HepG2 (cell line): ENCODE data around the gene GLRA1. TPM values are rescaled to one million over a fixed set of nuclear protein-coding genes. Genes with fewer than 3 reads are reported as not detected.

Experiments used
- ESRRA ChIP-seq: sonication (generic); formaldehyde crosslinking; IDR thresholded peaks from 2 replicates; pipeline ENCODE4 v1.5.1; 2020; ENCODE audit warnings: mild to moderate bottlenecking, low read depth, missing genetic modification reagents
- MAFG ChIP-seq: sonication (generic); formaldehyde crosslinking; IDR thresholded peaks from 2 replicates; pipeline ENCODE4 v1.5.1; 2020; ENCODE audit warnings: mild to moderate bottlenecking, missing genetic modification reagents
- MXI1 ChIP-seq: IDR thresholded peaks from 3 replicates; pipeline ENCODE4 v1.6.1; 2012; ENCODE audit warnings: low read depth, low read length, inconsistent platforms, borderline replicate concordance
- NFIC ChIP-seq: IDR thresholded peaks from 2 replicates; pipeline ENCODE4 v1.6.1; 2012; ENCODE audit warnings: mild to moderate bottlenecking, low read length, inconsistent platforms
- PATZ1 ChIP-seq: sonication (generic); formaldehyde crosslinking; IDR thresholded peaks from 2 replicates; pipeline ENCODE4 v1.4.0; 2020; ENCODE audit warnings: missing genetic modification reagents
- PCBP2 ChIP-seq: fragments of 200-400 bp; formaldehyde crosslinking; optimal IDR thresholded peaks from 2 replicates; pipeline ENCODE3; 2018; ENCODE audit warnings: low read length, low read depth; ENCODE audit not compliant: poor library complexity, severe bottlenecking
- RELA ChIP-seq: sonication (generic); formaldehyde crosslinking; IDR thresholded peaks from 2 replicates; pipeline ENCODE4 v1.4.0; 2020; ENCODE audit warnings: missing genetic modification reagents
- SETDB1 ChIP-seq: sonication (generic); formaldehyde crosslinking; IDR thresholded peaks from 2 replicates; pipeline ENCODE4 v1.5.1; 2020; ENCODE audit warnings: missing genetic modification reagents, mild to moderate bottlenecking, borderline replicate concordance
- SMARCC2 ChIP-seq: fragments of 450-650 bp; IDR thresholded peaks from 2 replicates; pipeline ENCODE4 v1.6.1; 2017; ENCODE audit warnings: antibody characterized with exemption, mild to moderate bottlenecking
- SOX13 ChIP-seq, 3 experiments: fragments of 450-650 bp in 1 of 3; sonication (generic) in 1 of 3; formaldehyde crosslinking in 1 of 3; IDR thresholded peaks in 2 of 3; conservative IDR thresholded peaks in 1 of 3; 2 replicates each; pipeline versions ENCODE4 v1.5.0 to v1.6.1; 2016 to 2020; ENCODE audit warnings: antibody characterized with exemption in 1 of 3, mild to moderate bottlenecking in 1 of 3, missing compliant biosample characterization in 1 of 3, missing genetic modification reagents in 1 of 3, moderate library complexity in 1 of 3
- TBX3 ChIP-seq: fragments of 450-650 bp; IDR thresholded peaks from 2 replicates; pipeline ENCODE4 v1.6.1; 2017; ENCODE audit warnings: antibody characterized with exemption, mild to moderate bottlenecking, inconsistent platforms, borderline replicate concordance
- TFDP1 ChIP-seq: IDR thresholded peaks from 2 replicates; pipeline ENCODE4 v1.6.1; 2016; ENCODE audit warnings: missing compliant biosample characterization, missing genetic modification reagents, borderline replicate concordance
- ZBTB3 ChIP-seq: sonication (generic); formaldehyde crosslinking; IDR thresholded peaks from 2 replicates; pipeline ENCODE4 v1.4.0; 2020; ENCODE audit warnings: low read depth, mild to moderate bottlenecking, moderate library complexity, missing genetic modification reagents, borderline replicate concordance
- ZBTB37 ChIP-seq: sonication (generic); formaldehyde crosslinking; IDR thresholded peaks from 2 replicates; pipeline ENCODE4 v1.4.0; 2020; ENCODE audit warnings: mild to moderate bottlenecking, missing genetic modification reagents
- ZMAT5 ChIP-seq: sonication (generic); formaldehyde crosslinking; IDR thresholded peaks from 2 replicates; pipeline ENCODE4 v1.5.0; 2020; ENCODE audit warnings: mild to moderate bottlenecking, low read depth, missing genetic modification reagents, borderline replicate concordance
- ZNF557 ChIP-seq: sonication (generic); formaldehyde crosslinking; IDR thresholded peaks from 2 replicates; pipeline ENCODE4 v1.4.0; 2020; ENCODE audit warnings: missing genetic modification reagents
- ZNF605 ChIP-seq: sonication (generic); formaldehyde crosslinking; IDR thresholded peaks from 2 replicates; pipeline ENCODE4 v1.8.0; 2022; ENCODE audit warnings: mild to moderate bottlenecking, missing genetic modification reagents
- ZNF687 ChIP-seq: sonication (generic); formaldehyde crosslinking; IDR thresholded peaks from 2 replicates; pipeline ENCODE4 v1.5.1; 2020; ENCODE audit warnings: mild to moderate bottlenecking, missing genetic modification reagents, moderate library complexity
- ZNF792 ChIP-seq: IDR thresholded peaks from 2 replicates; pipeline ENCODE4 v1.6.1; 2016
- ZSCAN29 ChIP-seq: sonication (generic); formaldehyde crosslinking; conservative IDR thresholded peaks from 2 replicates; pipeline ENCODE4 v1.4.0; 2020; ENCODE audit warnings: mild to moderate bottlenecking, missing genetic modification reagents
- polyA plus RNA-seq, 8 experiments: library from polyadenylated mRNA; depleted of rRNA in 3 of 8; stranded (reverse) in 7 of 8; unstranded in 1 of 8; fragments of >200 nt; fragmentation: Illumina TruSeq in 4 of 8; extraction: Trizol in 4 of 8; gene quantifications; 2 replicates each; pipeline versions ENCODE4 v1.2.1 to v1.2.3, GENCODE V29; 2011 to 2016; ENCODE audit warnings: low read depth in 4 of 8, missing spikeins in 1 of 8, mixed read lengths in 1 of 8; ENCODE audit not compliant: insufficient read depth in 1 of 8
- total RNA-seq, 5 experiments: library from RNA; depleted of rRNA; stranded (reverse); fragments of >200 nt; fragmentation: Illumina TruSeq; extraction: Trizol; gene quantifications; 2 replicates each; pipeline ENCODE4 v1.2.3, GENCODE V29; 2016; ENCODE audit warnings: low read depth in 1 of 5

GLRA1 gene
- total and polyA plus RNA-seq, 2 of the 13 experiments (the other 11 are each of a cell fraction or from before 2014, with no cell fraction given), result not detected

GRCh38 chr5:151924564-151925301, at the start of gene GLRA1 (continued):
- TF ChIP-seq MAFG (CRISPR knock-in tag) (peak; percentile 71; the same call in 1 of the 2 replicates), ZSCAN29 (peak; percentile 82), SETDB1 (no peak), ZNF687 (CRISPR knock-in tag) (peak; percentile 74), TBX3 (no peak), NFIC (no peak), ZNF792 (peak; percentile 100), PATZ1 (peak; percentile 93), ZNF557 (CRISPR knock-in tag) (peak; percentile 100), TFDP1 (CRISPR knock-in tag) (peak; percentile 80; the same call in 1 of the 2 replicates), RELA (peak; percentile 99), ZBTB3 (CRISPR knock-in tag) (peak; percentile 98), ESRRA (peak; percentile 94), ZMAT5 (peak; percentile 97), ZNF605 (CRISPR knock-in tag) (peak; percentile 100), MXI1 (peak; percentile 52; the same call in 1 of the 3 replicates), SOX13 (IDR thresholded peaks at IDR 0.05) (no peak), SOX13 (CRISPR knock-in tag; conservative IDR thresholded peaks at IDR 0.05 in 1 of 2, IDR thresholded peaks at IDR 0.05 in 1 of 2) (peak in 1 of 2 experiments; percentile 92; a peak in 2 of 4 replicates), SMARCC2 (no peak), PCBP2 (no peak), ZBTB37 (CRISPR knock-in tag) (peak; percentile 94)
